ENCODE data around the gene ULK3.

DNA sequence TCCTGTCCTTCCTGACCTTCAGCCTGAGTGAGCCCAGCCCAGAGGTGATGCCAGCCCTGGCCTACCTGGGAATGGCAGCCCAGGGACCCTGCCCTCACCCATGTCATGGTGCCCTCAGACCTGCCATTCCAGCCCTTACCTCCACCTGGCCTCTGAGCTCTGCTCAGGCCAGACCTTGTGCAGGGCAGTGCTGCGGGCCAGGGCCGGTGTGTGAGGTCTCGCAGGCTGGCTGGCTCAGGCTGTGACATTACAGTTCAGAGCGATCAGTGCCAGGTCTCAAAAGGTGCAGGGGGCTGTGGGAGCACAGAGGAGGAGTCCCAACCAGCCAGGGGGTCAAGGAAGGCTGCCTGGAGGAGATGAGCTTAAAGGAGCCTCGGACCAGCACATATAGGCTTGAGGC, 22.9 kb downstream of the ULK3 start:
- TF ChIP-seq, protein P1, sequence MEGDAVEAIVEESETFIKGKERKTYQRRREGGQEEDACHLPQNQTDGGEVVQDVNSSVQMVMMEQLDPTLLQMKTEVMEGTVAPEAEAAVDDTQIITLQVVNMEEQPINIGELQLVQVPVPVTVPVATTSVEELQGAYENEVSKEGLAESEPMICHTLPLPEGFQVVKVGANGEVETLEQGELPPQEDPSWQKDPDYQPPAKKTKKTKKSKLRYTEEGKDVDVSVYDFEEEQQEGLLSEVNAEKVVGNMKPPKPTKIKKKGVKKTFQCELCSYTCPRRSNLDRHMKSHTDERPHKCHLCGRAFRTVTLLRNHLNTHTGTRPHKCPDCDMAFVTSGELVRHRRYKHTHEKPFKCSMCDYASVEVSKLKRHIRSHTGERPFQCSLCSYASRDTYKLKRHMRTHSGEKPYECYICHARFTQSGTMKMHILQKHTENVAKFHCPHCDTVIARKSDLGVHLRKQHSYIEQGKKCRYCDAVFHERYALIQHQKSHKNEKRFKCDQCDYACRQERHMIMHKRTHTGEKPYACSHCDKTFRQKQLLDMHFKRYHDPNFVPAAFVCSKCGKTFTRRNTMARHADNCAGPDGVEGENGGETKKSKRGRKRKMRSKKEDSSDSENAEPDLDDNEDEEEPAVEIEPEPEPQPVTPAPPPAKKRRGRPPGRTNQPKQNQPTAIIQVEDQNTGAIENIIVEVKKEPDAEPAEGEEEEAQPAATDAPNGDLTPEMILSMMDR (IDR thresholded peaks at IDR 0.05; ENCODE audit: low read depth, low read length, poor library complexity, severe bottlenecking): no peak
- no peak for TF ChIP-seq EZH2phosphoT487 (IDR thresholded peaks at IDR 0.05; ENCODE audit: borderline replicate concordance, low read length)
